C4-2B (cell line): ENCODE measurements around the gene P2RY4.

ENCODE experiments used
- ZFX ChIP-seq: fragments of 450-650 bp; IDR thresholded peaks from 2 replicates; pipeline ENCODE4 v1.6.1; 2017
- TF ChIP-seq, protein P1 (sequence below): fragments of 450-650 bp; conservative IDR thresholded peaks from 2 replicates; pipeline ENCODE4 v1.5.1; 2017; ENCODE audit warnings: mild to moderate bottlenecking

GRCh38 chrX:70226048-70226447 lies 34.0 kb downstream of the P2RY4 start:
- TF ChIP-seq, protein P1, sequence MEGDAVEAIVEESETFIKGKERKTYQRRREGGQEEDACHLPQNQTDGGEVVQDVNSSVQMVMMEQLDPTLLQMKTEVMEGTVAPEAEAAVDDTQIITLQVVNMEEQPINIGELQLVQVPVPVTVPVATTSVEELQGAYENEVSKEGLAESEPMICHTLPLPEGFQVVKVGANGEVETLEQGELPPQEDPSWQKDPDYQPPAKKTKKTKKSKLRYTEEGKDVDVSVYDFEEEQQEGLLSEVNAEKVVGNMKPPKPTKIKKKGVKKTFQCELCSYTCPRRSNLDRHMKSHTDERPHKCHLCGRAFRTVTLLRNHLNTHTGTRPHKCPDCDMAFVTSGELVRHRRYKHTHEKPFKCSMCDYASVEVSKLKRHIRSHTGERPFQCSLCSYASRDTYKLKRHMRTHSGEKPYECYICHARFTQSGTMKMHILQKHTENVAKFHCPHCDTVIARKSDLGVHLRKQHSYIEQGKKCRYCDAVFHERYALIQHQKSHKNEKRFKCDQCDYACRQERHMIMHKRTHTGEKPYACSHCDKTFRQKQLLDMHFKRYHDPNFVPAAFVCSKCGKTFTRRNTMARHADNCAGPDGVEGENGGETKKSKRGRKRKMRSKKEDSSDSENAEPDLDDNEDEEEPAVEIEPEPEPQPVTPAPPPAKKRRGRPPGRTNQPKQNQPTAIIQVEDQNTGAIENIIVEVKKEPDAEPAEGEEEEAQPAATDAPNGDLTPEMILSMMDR, result no peak
- no peak for TF ChIP-seq ZFX
